Ishikawa (cell line): ENCODE measurements around the gene FIGN.

Experiments used
- CEBPB ChIP-seq: IDR thresholded peaks from 2 replicates; pipeline ENCODE4 v1.6.1; 2012
- CREB1 ChIP-seq: IDR thresholded peaks from 2 replicates; pipeline ENCODE4 v1.6.1; 2012; ENCODE audit warnings: low read depth
- EGR1 ChIP-seq: IDR thresholded peaks from 2 replicates; pipeline ENCODE4 v1.6.1; 2012
- EP300 ChIP-seq: IDR thresholded peaks from 2 replicates; pipeline ENCODE4 v1.6.1; 2012; ENCODE audit warnings: borderline replicate concordance
- FOXM1 ChIP-seq: IDR thresholded peaks from 2 replicates; pipeline ENCODE4 v1.6.1; 2012; ENCODE audit warnings: low read depth, borderline replicate concordance
- MAX ChIP-seq: IDR thresholded peaks from 2 replicates; pipeline ENCODE4 v1.6.1; 2012
- NFIC ChIP-seq: IDR thresholded peaks from 2 replicates; pipeline ENCODE4 v1.6.1; 2012
- RAD21 ChIP-seq: IDR thresholded peaks from 2 replicates; pipeline ENCODE4 v1.6.1; 2012; ENCODE audit warnings: low read depth
- REST ChIP-seq: IDR thresholded peaks from 2 replicates; pipeline ENCODE4 v1.6.1; 2012; ENCODE audit warnings: low read depth, mild to moderate bottlenecking
- TAF1 ChIP-seq: IDR thresholded peaks from 2 replicates; pipeline ENCODE4 v1.6.1; 2012; ENCODE audit warnings: low read depth, mild to moderate bottlenecking
- TCF12 ChIP-seq: IDR thresholded peaks from 2 replicates; pipeline ENCODE4 v1.6.1; 2012; ENCODE audit warnings: low read depth
- TEAD4 ChIP-seq: IDR thresholded peaks from 2 replicates; pipeline ENCODE4 v1.6.1; 2012
- USF1 ChIP-seq: IDR thresholded peaks from 2 replicates; pipeline ENCODE4 v1.6.1; 2012
- YY1 ChIP-seq: IDR thresholded peaks from 2 replicates; pipeline ENCODE4 v1.6.1; 2012; ENCODE audit warnings: low read depth
- ZBTB7A ChIP-seq: IDR thresholded peaks from 2 replicates; pipeline ENCODE4 v1.6.1; 2012; ENCODE audit warnings: low read depth

The FIGN gene

GRCh38 chr2:163735685-163736432, at the start of gene FIGN:
Gene FIGN (minus strand): TSS chr2:163736008. CDS start chr2:163734927, 1,081 bp downstream.
- TF ChIP-seq REST: no peak
- peak; percentile 64; the same call in 1 of the 2 replicates for TF ChIP-seq TEAD4
- peak; percentile 66; the same call in 1 of the 2 replicates for TF ChIP-seq TAF1
- peak; percentile 48; the same call in 1 of the 2 replicates for TF ChIP-seq MAX
- TF ChIP-seq USF1: no peak
- TF ChIP-seq CEBPB: no peak
- no peak for TF ChIP-seq RAD21
- 0 out of 2 replicates have a peak, but pooled peaks have one; percentile 29 for TF ChIP-seq EP300
- TF ChIP-seq EGR1: no peak
- peak; percentile 31; the same call in 1 of the 2 replicates for TF ChIP-seq TCF12
- TF ChIP-seq NFIC: peak; percentile 44
- TF ChIP-seq YY1: peak; percentile 75
- TF ChIP-seq FOXM1: no peak; the same call in 1 of the 2 replicates
- TF ChIP-seq CREB1: no peak
- no peak for TF ChIP-seq ZBTB7A

- TF ChIP-seq TEAD4 (no peak), TCF12 (no peak), CEBPB (no peak), EP300 (no peak), FOXM1 (no peak), TAF1 (no peak), RAD21 (no peak), ZBTB7A (no peak), CREB1 (no peak)
These were observed 49.4 kb upstream of the FIGN start for GRCh38 chr2:163785162-163785561.

- TF ChIP-seq TAF1 (no peak), TCF12 (peak; percentile 96), RAD21 (0 out of 2 replicates have a peak, but pooled peaks have one; percentile 33), EGR1 (no peak), NFIC (peak; percentile 100), FOXM1 (peak; percentile 91), CREB1 (no peak), USF1 (no peak; the same call in 1 of the 2 replicates), MAX (peak; percentile 49; the same call in 1 of the 2 replicates), TEAD4 (peak; percentile 98), ZBTB7A (0 out of 2 replicates have a peak, but pooled peaks have one; percentile 60), EP300 (peak; percentile 97), REST (no peak), CEBPB (peak; percentile 56; the same call in 1 of the 2 replicates), YY1 (no peak)
These were observed 44.3 kb upstream of the FIGN start for GRCh38 chr2:163779970-163780597.

GRCh38 chr2:163778045-163778781, 42.4 kb upstream of the FIGN start:
- TF ChIP-seq MAX (peak; percentile 83), EGR1 (no peak), FOXM1 (peak; percentile 98), TAF1 (no peak), USF1 (no peak), EP300 (peak; percentile 99), CEBPB (peak; percentile 86), NFIC (peak; percentile 99), YY1 (no peak), CREB1 (no peak; the same call in 1 of the 2 replicates), TEAD4 (peak; percentile 99), TCF12 (peak; percentile 98), REST (no peak), RAD21 (peak; percentile 30)
